WI38 (cell line): ENCODE data around the gene GMCL1.

Source experiments
- H3K4me3 ChIP-seq: 2 replicates; pipeline ENCODE4 v1.5.1; 2011; ENCODE audit warnings: low read depth, mild to moderate bottlenecking, control low read depth, low read length
- CTCF ChIP-seq: IDR thresholded peaks from 2 replicates; pipeline ENCODE4 v1.5.1; 2012; ENCODE audit warnings: low read depth, mild to moderate bottlenecking, control low read depth, low read length

Gene GMCL1

GRCh38 chr2:69902213-69902922 is 72.9 kb downstream of the GMCL1 start:
- no peak for TF ChIP-seq CTCF
- no peak overlapping the region for H3K4me3 ChIP-seq

- no peak for TF ChIP-seq CTCF
- H3K4me3 ChIP-seq: no peak overlapping the region
Observed at GRCh38 chr2:69907216-69907615, 77.8 kb downstream of the GMCL1 start.

- H3K4me3 ChIP-seq: no peak overlapping the region
- TF ChIP-seq CTCF: no peak; the same call in 1 of the 2 replicates
Observed at GRCh38 chr2:69911985-69912563, 82.6 kb downstream of the GMCL1 start.

GRCh38 chr2:69914164-69914949 is 84.9 kb downstream of the GMCL1 start:
- TF ChIP-seq CTCF: no peak
- peak overlapping the region; percentile 86 for H3K4me3 ChIP-seq

GRCh38 chr2:69914950-69915945 is 85.8 kb downstream of the GMCL1 start, which contains the start of gene MXD1:
Gene MXD1, plus strand, starts transcription at chr2:69915109. Its CDS starts 222 bp downstream, at chr2:69915331.
- TF ChIP-seq CTCF: no peak

GRCh38 chr2:69916106-69916505 is 86.6 kb downstream of the GMCL1 start:
- TF ChIP-seq CTCF: no peak
- peak overlapping the region; percentile 86 for H3K4me3 ChIP-seq

More at GRCh38 chr2:69914950-69915945, 85.8 kb downstream of the GMCL1 start, which contains the start of gene MXD1:
- peak within 1 kb of the TSS; percentile 86 for H3K4me3 ChIP-seq
